HCT116 (cell line): ENCODE data around the gene ZNF112. TPM values are rescaled to one million over a fixed set of nuclear protein-coding genes. Genes with fewer than 3 reads are reported as not detected.

Experiments
- ATAC-seq: fragments of 200-7000 bp; cut with Tn5 transposase; 2 replicates; pipeline ENCODE4 v1.9.1; 2020; ENCODE audit warnings: mild to moderate bottlenecking, moderate library complexity
- BruUV-seq: library from RNA; stranded (reverse); fragments of 400-500 nt; replicated peaks from 2 replicates; lab custom pipeline; 2021; lab: Mats Ljungman, UMichigan
- CTCF ChIA-PET: fragments of 300-600 bp; sonication (Branson Sonifier 250); formaldehyde crosslinking; loops from one replicate; lab custom pipeline; 2021; ENCODE audit warnings: antibody characterized with exemption; lab: Charles Lee
- POLR2A ChIA-PET: fragments of 300-600, 350-600 bp; sonication (Branson Sonifier 250); formaldehyde crosslinking; loops from one replicate; lab custom pipeline; 2021; ENCODE audit warnings: antibody characterized with exemption; lab: Charles Lee
- RAD21 ChIA-PET, 2 experiments: fragments of 300-600 bp; sonication (Branson Sonifier 250); formaldehyde crosslinking; loops; one replicate each; lab custom pipeline; 2023; ENCODE audit warnings: low total read pairs in 2 of 2; ENCODE audit not compliant: uncharacterized antibody in 2 of 2, unreplicated experiment in 2 of 2, low non-redundant PET in 1 of 2; lab: Charles Lee
- DNase-seq: peaks from one replicate; pipeline ENCODE4 v3.0.0-alpha.2; 2010; ENCODE audit warnings: low read depth, low spot score
- H2AFZ ChIP-seq: fragments of 200-600 bp; shearing (Covaris generic), sonication (generic); 2 replicates; pipeline ENCODE4 v1.6.1; 2017; ENCODE audit warnings: low read depth, mixed run types, mixed read lengths, antibody characterized with exemption, low read length; ENCODE audit not compliant: poor library complexity, severe bottlenecking
- H3K27ac ChIP-seq: 2 replicates; pipeline ENCODE4 v1.5.1; 2012; ENCODE audit warnings: low read depth, low read length
- H3K27me3 ChIP-seq: fragments of 200-600 bp; sonication (generic); 2 replicates; pipeline ENCODE4 v1.6.1; 2016; ENCODE audit warnings: mixed run types, low read length, mixed read lengths; ENCODE audit not compliant: insufficient read depth
- H3K36me3 ChIP-seq, 2 experiments: fragments of 200-500 bp in 1 of 2; fragments of 200-600 bp in 1 of 2; sonication (Bioruptor generic) in 1 of 2; sonication (generic) in 1 of 2; 2 replicates each; pipeline versions ENCODE4 v1.5.1 to v1.6.1; 2014 to 2016; ENCODE audit warnings: low read length in 2 of 2, inconsistent platforms in 1 of 2, mixed read lengths in 1 of 2, mixed run types in 1 of 2; ENCODE audit not compliant: insufficient read depth in 2 of 2, control insufficient read depth in 1 of 2
- H3K4me1 ChIP-seq, 2 experiments: fragments of 200-600 bp in 1 of 2; sonication (generic) in 1 of 2; 2 replicates each; pipeline versions ENCODE4 v1.5.1 to v1.6.1; 2012 to 2017; ENCODE audit warnings: low read length in 2 of 2, inconsistent platforms in 1 of 2, mild to moderate bottlenecking in 1 of 2, mixed read lengths in 1 of 2, mixed run types in 1 of 2, moderate library complexity in 1 of 2; ENCODE audit not compliant: insufficient read depth in 2 of 2, control insufficient read depth in 1 of 2
- H3K4me2 ChIP-seq: fragments of 200-600 bp; sonication (generic); 2 replicates; pipeline ENCODE4 v1.6.1; 2017; ENCODE audit warnings: mixed run types, low read length, mixed read lengths
- H3K4me3 ChIP-seq, 2 experiments: fragments of 200-600 bp in 1 of 2; sonication (generic) in 1 of 2; replicated peaks in 1 of 2; 2 replicates each; pipeline ENCODE4 v1.5.1; 2011 to 2016; ENCODE audit warnings: low read length in 2 of 2, control low read depth in 1 of 2, low read depth in 1 of 2, mild to moderate bottlenecking in 1 of 2, mixed read lengths in 1 of 2, mixed run types in 1 of 2
- H3K79me2 ChIP-seq: fragments of 200-600 bp; sonication (generic); 2 replicates; pipeline ENCODE4 v1.6.1; 2017; ENCODE audit warnings: mild to moderate bottlenecking, mixed run types, low read length, moderate library complexity, mixed read lengths; ENCODE audit not compliant: insufficient read depth
- H3K9ac ChIP-seq: fragments of 200-600 bp; sonication (generic); 2 replicates; pipeline ENCODE4 v1.6.1; 2016; ENCODE audit warnings: low read length, mixed read lengths
- H3K9me2 ChIP-seq: fragments of 200-600 bp; sonication (generic), shearing (Covaris generic); 2 replicates; pipeline ENCODE4 v1.6.1; 2017; ENCODE audit warnings: mixed run types, mild to moderate bottlenecking, moderate library complexity; ENCODE audit not compliant: insufficient read depth
- H3K9me3 ChIP-seq, 2 experiments: fragments of 200-500 bp in 1 of 2; fragments of 200-600 bp in 1 of 2; sonication (Bioruptor generic) in 1 of 2; sonication (generic) in 1 of 2; 2 replicates each; pipeline ENCODE4 v1.6.1; 2014 to 2017; ENCODE audit warnings: low read length in 2 of 2, mixed read lengths in 2 of 2, inconsistent platforms in 1 of 2, low read depth in 1 of 2, mild to moderate bottlenecking in 1 of 2, mixed run types in 1 of 2, moderate library complexity in 1 of 2; ENCODE audit not compliant: control insufficient read depth in 1 of 2, insufficient read depth in 1 of 2
- H4K20me1 ChIP-seq: fragments of 200-600 bp; sonication (generic), shearing (Covaris generic); 2 replicates; pipeline ENCODE4 v1.6.1; 2017; ENCODE audit warnings: mixed run types, mild to moderate bottlenecking, moderate library complexity; ENCODE audit not compliant: insufficient read depth
- CBX3 ChIP-seq: IDR thresholded peaks from 2 replicates; pipeline ENCODE4 v1.6.1; 2012; ENCODE audit warnings: low read depth
- CEBPB ChIP-seq: IDR thresholded peaks from 2 replicates; pipeline ENCODE4 v1.6.1; 2012; ENCODE audit warnings: low read depth
- EGR1 ChIP-seq: IDR thresholded peaks from 2 replicates; pipeline ENCODE4 v1.6.1; 2012; ENCODE audit warnings: low read depth
- ELF1 ChIP-seq: IDR thresholded peaks from 2 replicates; pipeline ENCODE4 v1.6.1; 2012; ENCODE audit warnings: low read depth, borderline replicate concordance
- JUND ChIP-seq: IDR thresholded peaks from 2 replicates; pipeline ENCODE4 v1.6.1; 2012
- POLR2A ChIP-seq: IDR thresholded peaks from 2 replicates; pipeline ENCODE4 v1.7.0; 2011; ENCODE audit warnings: borderline replicate concordance; ENCODE audit not compliant: insufficient read depth, insufficient read length; ENCODE audit errors: extremely low read depth
- POLR2AphosphoS5 ChIP-seq: IDR thresholded peaks from 2 replicates; pipeline ENCODE4 v1.6.1; 2011; ENCODE audit warnings: mild to moderate bottlenecking, low read depth, low read length, moderate library complexity
- SIN3A ChIP-seq: IDR thresholded peaks from 2 replicates; pipeline ENCODE4 v1.6.1; 2012; ENCODE audit warnings: low read depth
- SP1 ChIP-seq: IDR thresholded peaks from 2 replicates; pipeline ENCODE4 v1.6.1; 2012; ENCODE audit warnings: low read depth
- intact Hi-C: fragments of 100-400 bp; cut with micrococcal nuclease; formaldehyde crosslinking; loops from 2 replicates; pipeline ENCODE4 v1.10.0; 2022
- total RNA-seq: library from RNA; stranded (reverse); gene quantifications from one replicate; pipeline ENCODE4 v1.2.1, GENCODE V29; 2021; ENCODE audit not compliant: unreplicated experiment
- TF ChIP-seq, protein P1 (sequence below), 3 experiments: fragments of 200-600 bp in 1 of 3; sonication (generic) in 1 of 3; IDR thresholded peaks in 2 of 3; conservative IDR thresholded peaks in 1 of 3; 2 replicates each; pipeline ENCODE4 v1.5.1; 2012 to 2017; ENCODE audit warnings: low read depth in 2 of 3, low read length in 2 of 3, antibody characterized with exemption in 1 of 3, borderline replicate concordance in 1 of 3, control low read depth in 1 of 3, mild to moderate bottlenecking in 1 of 3, mixed read lengths in 1 of 3, mixed run types in 1 of 3, moderate library complexity in 1 of 3; ENCODE audit not compliant: insufficient read depth in 1 of 3
- TF ChIP-seq, protein P2 (sequence below): IDR thresholded peaks from 2 replicates; pipeline ENCODE4 v1.6.1; 2011; ENCODE audit warnings: mild to moderate bottlenecking, low read length, moderate library complexity; ENCODE audit not compliant: insufficient replicate concordance; ENCODE audit errors: extremely low read depth
- TF ChIP-seq, protein P3 (sequence below): IDR thresholded peaks from 2 replicates; pipeline ENCODE4 v1.6.1; 2012; ENCODE audit warnings: low read depth
- TF ChIP-seq, protein P4 (sequence below): IDR thresholded peaks from 2 replicates; pipeline ENCODE4 v1.6.1; 2012

The ZNF112 gene
- total RNA-seq, 1 experiment from 2014 or later = 3.6 TPM

DNA sequence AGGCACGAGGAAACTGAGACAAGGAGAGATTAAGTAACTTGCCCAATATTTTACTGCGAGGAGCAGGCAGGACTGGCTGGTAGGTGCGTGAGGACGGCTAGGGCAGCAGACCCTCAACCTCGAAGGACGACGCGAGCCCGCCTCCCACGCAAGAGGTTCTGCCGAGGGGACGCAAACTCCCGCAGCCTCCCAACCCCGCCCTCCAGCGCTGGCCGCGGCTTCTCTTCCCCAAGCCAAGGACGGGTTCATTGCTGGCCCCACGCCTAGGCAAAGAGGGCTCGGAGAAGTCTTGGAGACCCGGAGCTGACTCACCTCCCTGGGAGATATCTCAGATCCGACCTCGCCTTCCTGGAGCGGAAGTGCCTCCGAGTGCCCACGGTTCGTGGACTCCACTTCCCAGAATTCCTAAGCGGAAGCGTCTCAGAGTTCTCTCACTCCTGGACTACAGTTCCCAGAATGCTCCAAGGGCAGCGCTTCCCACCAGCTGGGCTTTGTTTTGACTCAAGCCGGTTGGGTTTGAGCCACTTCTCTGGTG lies 51.8 kb downstream of the ZNF112 start, which contains the start of gene ZNF235:
ZNF235 (minus strand) TSS at position 367 of the 535 bp plus-strand sequence. CDS start 1,621 bp downstream, outside the sequence.
- CTCF ChIA-PET = no interaction called here
- BruUV-seq = no TSS peak

More for the DNA sequence above, 51.8 kb downstream of the ZNF112 start, which contains the start of gene ZNF235:
- H3K36me3 ChIP-seq = peaks cover 1 to 4% of the 10 kb centered on the region in 2 experiments; a peak in 1 of 4 replicates
- H4K20me1 ChIP-seq = no peaks in the 10 kb centered on the region
- H3K9me3 ChIP-seq = peaks cover 0 to 4% of the 10 kb centered on the region in 2 experiments; a peak in 1 of 4 replicates
- H3K4me2 ChIP-seq = peak within 1 kb of the TSS; percentile 80
- H3K27me3 ChIP-seq = no peaks in the 10 kb centered on the region
- ChIA-PET POLR2A (interaction anchor here (0.7 kb wide), 1 partner anchor 196 kb away, joined by 3 read pairs; no protein-coding TSS in a partner anchor), RAD21 (no interaction called here)
- ATAC-seq (peak; percentile 99), DNase-seq (peak; percentile 89)
- H3K27ac ChIP-seq = peak within 1 kb of the TSS; percentile 60
- peak within 1 kb of the TSS; percentile 62 for H3K9ac ChIP-seq
- H3K4me1 ChIP-seq = peaks cover 3 to 14% of the 10 kb centered on the region in 2 experiments; a peak in 3 of 4 replicates
- H3K4me3 ChIP-seq = peak within 1 kb of the TSS; percentile 76 to 86
- no peaks in the 10 kb centered on the region for H3K79me2 ChIP-seq
- peak; percentile 83 for TF ChIP-seq ELF1
- TF ChIP-seq, protein P1, sequence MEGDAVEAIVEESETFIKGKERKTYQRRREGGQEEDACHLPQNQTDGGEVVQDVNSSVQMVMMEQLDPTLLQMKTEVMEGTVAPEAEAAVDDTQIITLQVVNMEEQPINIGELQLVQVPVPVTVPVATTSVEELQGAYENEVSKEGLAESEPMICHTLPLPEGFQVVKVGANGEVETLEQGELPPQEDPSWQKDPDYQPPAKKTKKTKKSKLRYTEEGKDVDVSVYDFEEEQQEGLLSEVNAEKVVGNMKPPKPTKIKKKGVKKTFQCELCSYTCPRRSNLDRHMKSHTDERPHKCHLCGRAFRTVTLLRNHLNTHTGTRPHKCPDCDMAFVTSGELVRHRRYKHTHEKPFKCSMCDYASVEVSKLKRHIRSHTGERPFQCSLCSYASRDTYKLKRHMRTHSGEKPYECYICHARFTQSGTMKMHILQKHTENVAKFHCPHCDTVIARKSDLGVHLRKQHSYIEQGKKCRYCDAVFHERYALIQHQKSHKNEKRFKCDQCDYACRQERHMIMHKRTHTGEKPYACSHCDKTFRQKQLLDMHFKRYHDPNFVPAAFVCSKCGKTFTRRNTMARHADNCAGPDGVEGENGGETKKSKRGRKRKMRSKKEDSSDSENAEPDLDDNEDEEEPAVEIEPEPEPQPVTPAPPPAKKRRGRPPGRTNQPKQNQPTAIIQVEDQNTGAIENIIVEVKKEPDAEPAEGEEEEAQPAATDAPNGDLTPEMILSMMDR (IDR thresholded peaks at IDR 0.05 in 2 of 3, conservative IDR thresholded peaks at IDR 0.05 in 1 of 3; ENCODE audit: borderline replicate concordance in 1 of 3, insufficient read depth in 1 of 3, low read depth in 2 of 3, low read length in 2 of 3) = no peak
- TF ChIP-seq, protein P2, sequence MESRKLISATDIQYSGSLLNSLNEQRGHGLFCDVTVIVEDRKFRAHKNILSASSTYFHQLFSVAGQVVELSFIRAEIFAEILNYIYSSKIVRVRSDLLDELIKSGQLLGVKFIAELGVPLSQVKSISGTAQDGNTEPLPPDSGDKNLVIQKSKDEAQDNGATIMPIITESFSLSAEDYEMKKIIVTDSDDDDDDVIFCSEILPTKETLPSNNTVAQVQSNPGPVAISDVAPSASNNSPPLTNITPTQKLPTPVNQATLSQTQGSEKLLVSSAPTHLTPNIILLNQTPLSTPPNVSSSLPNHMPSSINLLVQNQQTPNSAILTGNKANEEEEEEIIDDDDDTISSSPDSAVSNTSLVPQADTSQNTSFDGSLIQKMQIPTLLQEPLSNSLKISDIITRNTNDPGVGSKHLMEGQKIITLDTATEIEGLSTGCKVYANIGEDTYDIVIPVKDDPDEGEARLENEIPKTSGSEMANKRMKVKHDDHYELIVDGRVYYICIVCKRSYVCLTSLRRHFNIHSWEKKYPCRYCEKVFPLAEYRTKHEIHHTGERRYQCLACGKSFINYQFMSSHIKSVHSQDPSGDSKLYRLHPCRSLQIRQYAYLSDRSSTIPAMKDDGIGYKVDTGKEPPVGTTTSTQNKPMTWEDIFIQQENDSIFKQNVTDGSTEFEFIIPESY = no peak
- peak; percentile 43; the same call in 1 of the 2 replicates for TF ChIP-seq CBX3
- TF ChIP-seq, protein P3, sequence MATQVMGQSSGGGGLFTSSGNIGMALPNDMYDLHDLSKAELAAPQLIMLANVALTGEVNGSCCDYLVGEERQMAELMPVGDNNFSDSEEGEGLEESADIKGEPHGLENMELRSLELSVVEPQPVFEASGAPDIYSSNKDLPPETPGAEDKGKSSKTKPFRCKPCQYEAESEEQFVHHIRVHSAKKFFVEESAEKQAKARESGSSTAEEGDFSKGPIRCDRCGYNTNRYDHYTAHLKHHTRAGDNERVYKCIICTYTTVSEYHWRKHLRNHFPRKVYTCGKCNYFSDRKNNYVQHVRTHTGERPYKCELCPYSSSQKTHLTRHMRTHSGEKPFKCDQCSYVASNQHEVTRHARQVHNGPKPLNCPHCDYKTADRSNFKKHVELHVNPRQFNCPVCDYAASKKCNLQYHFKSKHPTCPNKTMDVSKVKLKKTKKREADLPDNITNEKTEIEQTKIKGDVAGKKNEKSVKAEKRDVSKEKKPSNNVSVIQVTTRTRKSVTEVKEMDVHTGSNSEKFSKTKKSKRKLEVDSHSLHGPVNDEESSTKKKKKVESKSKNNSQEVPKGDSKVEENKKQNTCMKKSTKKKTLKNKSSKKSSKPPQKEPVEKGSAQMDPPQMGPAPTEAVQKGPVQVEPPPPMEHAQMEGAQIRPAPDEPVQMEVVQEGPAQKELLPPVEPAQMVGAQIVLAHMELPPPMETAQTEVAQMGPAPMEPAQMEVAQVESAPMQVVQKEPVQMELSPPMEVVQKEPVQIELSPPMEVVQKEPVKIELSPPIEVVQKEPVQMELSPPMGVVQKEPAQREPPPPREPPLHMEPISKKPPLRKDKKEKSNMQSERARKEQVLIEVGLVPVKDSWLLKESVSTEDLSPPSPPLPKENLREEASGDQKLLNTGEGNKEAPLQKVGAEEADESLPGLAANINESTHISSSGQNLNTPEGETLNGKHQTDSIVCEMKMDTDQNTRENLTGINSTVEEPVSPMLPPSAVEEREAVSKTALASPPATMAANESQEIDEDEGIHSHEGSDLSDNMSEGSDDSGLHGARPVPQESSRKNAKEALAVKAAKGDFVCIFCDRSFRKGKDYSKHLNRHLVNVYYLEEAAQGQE = no peak
- no peak; the same call in 1 of the 2 replicates for TF ChIP-seq SP1
- no peak for TF ChIP-seq EGR1
- TF ChIP-seq CEBPB = no peak
- TF ChIP-seq POLR2A = no peak
- TF ChIP-seq JUND = peak; percentile 33; the same call in 1 of the 2 replicates
- TF ChIP-seq, protein P4, sequence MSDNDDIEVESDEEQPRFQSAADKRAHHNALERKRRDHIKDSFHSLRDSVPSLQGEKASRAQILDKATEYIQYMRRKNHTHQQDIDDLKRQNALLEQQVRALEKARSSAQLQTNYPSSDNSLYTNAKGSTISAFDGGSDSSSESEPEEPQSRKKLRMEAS = peak; percentile 47; the same call in 1 of the 2 replicates
- peak; percentile 36; the same call in 1 of the 2 replicates for TF ChIP-seq SIN3A
- TF ChIP-seq POLR2AphosphoS5 = peak; percentile 81
- H2AFZ ChIP-seq = peak within 1 kb of the TSS; percentile 11
- intact Hi-C loops = loop anchor here (1.0 to 5.0 kb wide), 4 partner anchors 52 to 210 kb away; partner anchors contain the start of genes ZNF112, ZNF224, ZNF225 and ZNF227
- H3K9me2 ChIP-seq = no peaks in the 10 kb centered on the region
